Vagina (tissue), 2 donors: ENCODE data around the gene MCCC2. TPM values are rescaled to one million over a fixed set of nuclear protein-coding genes. Genes with fewer than 3 reads are reported as not detected.

ENCODE experiments used
- DNase-seq, 2 donors: peaks; one replicate each; pipeline ENCODE4 v3.0.0-alpha.2; 2017; ENCODE audit errors: extremely low spot score in 2 of 2
- H3K27ac ChIP-seq: fragments of 200-600 bp; sonication (generic); one replicate; pipeline ENCODE4 v1.5.1; 2019
- H3K27me3 ChIP-seq: fragments of 200-600 bp; sonication (generic); one replicate; pipeline ENCODE4 v1.5.1; 2019
- H3K36me3 ChIP-seq, 2 donors: fragments of 200-600 bp; sonication (generic); one replicate each; pipeline ENCODE4 v1.5.1; 2017 to 2019
- H3K4me1 ChIP-seq: fragments of 200-600 bp; sonication (generic); one replicate; pipeline ENCODE4 v1.5.1; 2019
- H3K4me3 ChIP-seq, 2 donors: fragments of 200-600 bp; sonication (generic); 1 replicate in 1 of 2; 2 replicates in 1 of 2; pipeline ENCODE4 v1.5.1; 2016 to 2019
- H3K9me3 ChIP-seq: fragments of 200-600 bp; sonication (generic); one replicate; pipeline ENCODE4 v1.5.1; 2019
- CTCF ChIP-seq, 3 experiments: fragments of 450-650 bp in 2 of 3; fragments of 200-600 bp in 1 of 3; sonication (generic) in 1 of 3; IDR thresholded peaks; one replicate each; pipeline ENCODE4 v1.5.1; 2017 to 2019; ENCODE audit warnings: antibody characterized with exemption in 3 of 3, mild to moderate bottlenecking in 2 of 3, moderate library complexity in 2 of 3
- POLR2A ChIP-seq, 2 donors: fragments of 450-650 bp; IDR thresholded peaks; one replicate each; pipeline ENCODE4 v1.6.1; 2017; ENCODE audit warnings: antibody characterized with exemption in 2 of 2, mild to moderate bottlenecking in 2 of 2, moderate library complexity in 2 of 2
- POLR2AphosphoS5 ChIP-seq, 2 donors: sonication (generic); formaldehyde crosslinking; IDR thresholded peaks; one replicate each; pipeline ENCODE4 v1.9.0; 2017; ENCODE audit warnings: antibody characterized with exemption in 2 of 2, mild to moderate bottlenecking in 2 of 2, low read depth in 1 of 2; ENCODE audit not compliant: insufficient read depth in 1 of 2
- intact Hi-C: fragments of 100-400 bp; cut with DNase I; formaldehyde crosslinking; loops from one replicate; pipeline ENCODE4 v1.15.1; 2023
- total RNA-seq: library from RNA; depleted of rRNA; stranded (reverse); fragments of >200 nt; gene quantifications from one replicate; pipeline ENCODE4 v1.2.3, GENCODE V29; 2016

Gene MCCC2
- total RNA-seq, 1 donor from 2014 or later = 30.7 TPM

GRCh38 chr5:71680510-71680909 lies 93.4 kb downstream of the MCCC2 start:
- no peak overlapping the region for H3K4me3 ChIP-seq
- no peak overlapping the region for H3K27ac ChIP-seq
- H3K36me3 ChIP-seq = no peaks in the 10 kb centered on the region
- no peaks in the 10 kb centered on the region for H3K4me1 ChIP-seq
- TF ChIP-seq POLR2AphosphoS5 (IDR thresholded peaks at IDR 0.05; ENCODE audit: insufficient read depth in 1 of 2, low read depth in 1 of 2) (no peak), CTCF (IDR thresholded peaks at IDR 0.05) (no peak), POLR2A (IDR thresholded peaks at IDR 0.05) (no peak)
- no peaks in the 10 kb centered on the region for H3K9me3 ChIP-seq
- no peaks in the 10 kb centered on the region for H3K27me3 ChIP-seq
- DNase-seq = no peak
- intact Hi-C loops = no loop called here

DNA sequence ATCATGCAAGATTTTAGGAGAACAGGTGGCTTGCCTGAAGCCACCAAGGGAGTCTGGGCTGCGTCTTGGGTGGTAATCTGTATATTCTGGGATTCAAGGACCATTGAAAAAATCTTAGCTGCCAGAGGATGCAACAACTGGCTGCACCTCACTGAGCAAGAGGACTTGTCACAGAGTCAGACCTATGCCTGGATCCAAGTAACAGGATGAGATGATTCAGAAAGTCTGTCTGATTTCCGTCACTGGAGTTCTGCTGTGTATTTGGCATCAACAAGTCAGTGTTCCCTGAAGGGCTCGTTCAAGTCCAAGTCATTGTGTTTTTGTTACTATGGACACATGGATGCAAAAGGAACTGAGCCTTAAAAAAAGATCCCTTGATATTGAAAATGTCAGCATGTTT lies 94.2 kb downstream of the MCCC2 start:
- DNase-seq = no peak
- H3K4me3 ChIP-seq = no peak overlapping the region
- H3K4me1 ChIP-seq = no peaks in the 10 kb centered on the region
- TF ChIP-seq CTCF (IDR thresholded peaks at IDR 0.05) (no peak), POLR2A (IDR thresholded peaks at IDR 0.05) (no peak), POLR2AphosphoS5 (IDR thresholded peaks at IDR 0.05; ENCODE audit: insufficient read depth in 1 of 2, low read depth in 1 of 2) (no peak)
- H3K27ac ChIP-seq = no peak overlapping the region
- intact Hi-C loops = no loop called here
- H3K27me3 ChIP-seq = no peaks in the 10 kb centered on the region
- no peaks in the 10 kb centered on the region for H3K36me3 ChIP-seq
- H3K9me3 ChIP-seq = no peaks in the 10 kb centered on the region

GRCh38 chr5:71684309-71684708 lies 97.2 kb downstream of the MCCC2 start:
- TF ChIP-seq CTCF (IDR thresholded peaks at IDR 0.05) (no peak), POLR2AphosphoS5 (IDR thresholded peaks at IDR 0.05; ENCODE audit: insufficient read depth in 1 of 2, low read depth in 1 of 2) (no peak), POLR2A (IDR thresholded peaks at IDR 0.05) (no peak)
- H3K36me3 ChIP-seq = no peaks in the 10 kb centered on the region
- no peak overlapping the region for H3K4me3 ChIP-seq
- no peak overlapping the region for H3K27ac ChIP-seq
- DNase-seq = no peak
- intact Hi-C loops = no loop called here
- no peaks in the 10 kb centered on the region for H3K9me3 ChIP-seq
- no peaks in the 10 kb centered on the region for H3K4me1 ChIP-seq
- no peaks in the 10 kb centered on the region for H3K27me3 ChIP-seq

- no peak overlapping the region for H3K27ac ChIP-seq
- no peaks in the 10 kb centered on the region for H3K4me1 ChIP-seq
- intact Hi-C loops = no loop called here
- H3K9me3 ChIP-seq = no peaks in the 10 kb centered on the region
- no peaks in the 10 kb centered on the region for H3K36me3 ChIP-seq
- no peak for DNase-seq
- H3K27me3 ChIP-seq = no peaks in the 10 kb centered on the region
- no peak overlapping the region for H3K4me3 ChIP-seq
- TF ChIP-seq POLR2A (IDR thresholded peaks at IDR 0.05) (no peak), CTCF (IDR thresholded peaks at IDR 0.05) (no peak), POLR2AphosphoS5 (IDR thresholded peaks at IDR 0.05; ENCODE audit: insufficient read depth in 1 of 2, low read depth in 1 of 2) (no peak)
Measured at GRCh38 chr5:71693828-71694427, 106.8 kb downstream of the MCCC2 start.

DNA sequence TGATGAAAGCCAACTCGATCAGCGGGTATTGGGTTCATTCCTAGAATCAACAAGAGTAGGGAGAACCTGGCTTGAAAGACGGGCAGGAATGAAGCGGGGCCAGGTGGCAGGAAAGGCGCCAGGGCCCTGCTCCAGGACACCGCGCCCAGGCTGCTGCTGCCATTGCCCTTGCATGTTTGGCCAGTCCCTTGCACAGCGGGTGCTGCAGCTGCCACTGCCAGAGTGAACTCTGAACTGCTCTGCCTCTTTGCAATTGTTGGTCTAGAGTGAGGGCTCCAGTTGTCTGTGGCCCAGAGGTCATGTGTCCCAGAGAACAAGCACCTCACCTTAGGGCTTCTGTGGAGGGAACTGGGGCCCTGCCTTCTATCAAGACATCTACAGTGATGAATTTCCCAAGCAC lies 107.9 kb downstream of the MCCC2 start:
- intact Hi-C loops = no loop called here

More for the DNA sequence above, 107.9 kb downstream of the MCCC2 start:
- no peaks in the 10 kb centered on the region for H3K4me1 ChIP-seq
- no peaks in the 10 kb centered on the region for H3K9me3 ChIP-seq
- TF ChIP-seq CTCF (IDR thresholded peaks at IDR 0.05) (no peak), POLR2AphosphoS5 (IDR thresholded peaks at IDR 0.05; ENCODE audit: insufficient read depth in 1 of 2, low read depth in 1 of 2) (no peak), POLR2A (IDR thresholded peaks at IDR 0.05) (no peak)
- H3K36me3 ChIP-seq = no peaks in the 10 kb centered on the region
- no peak overlapping the region for H3K27ac ChIP-seq
- H3K27me3 ChIP-seq = no peaks in the 10 kb centered on the region
- no peak overlapping the region for H3K4me3 ChIP-seq
- no peak for DNase-seq
